Mesodermal cell (in vitro differentiated cells): ENCODE data around the gene KRTAP4-2.
"Not testable (repeated sequence)": the region's sequence is repeated elsewhere in the genome, so short reads cannot be mapped to it uniquely, and the experiment has no call there.

Experiments
- H3K27ac ChIP-seq: 2 replicates; pipeline ENCODE4 v1.7.0; 2013; ENCODE audit warnings: mild to moderate bottlenecking, low read depth, low read length, moderate library complexity; ENCODE audit not compliant: severe bottlenecking
- H3K36me3 ChIP-seq: 2 replicates; pipeline ENCODE4 v1.7.1; 2013; ENCODE audit warnings: mild to moderate bottlenecking, low read length, moderate library complexity; ENCODE audit not compliant: control insufficient read depth, insufficient read depth
- H3K4me1 ChIP-seq: one replicate; pipeline ENCODE4 v1.7.1; 2013; ENCODE audit warnings: mild to moderate bottlenecking, low read length; ENCODE audit not compliant: insufficient read depth, control insufficient read depth, poor library complexity, severe bottlenecking
- H3K4me3 ChIP-seq: 2 replicates; pipeline ENCODE4 v1.7.0; 2013; ENCODE audit warnings: low read length, control low read depth, mild to moderate bottlenecking; ENCODE audit not compliant: insufficient read depth, poor library complexity, severe bottlenecking; ENCODE audit errors: extremely low read depth
- H3K9me3 ChIP-seq: 2 replicates; pipeline ENCODE4 v1.7.1; 2013; ENCODE audit warnings: mild to moderate bottlenecking, low read length, moderate library complexity; ENCODE audit not compliant: control insufficient read depth
- WGBS, 2 experiments: methylation state at CpG; one replicate each; pipeline ENCODE4 v1.1.5; 2013; ENCODE audit warnings: missing lambda C conversion rate in 2 of 2; ENCODE audit not compliant: insufficient coverage in 2 of 2; 5-methylcytosine and 5-hydroxymethylcytosine counted together

The KRTAP4-2 gene

DNA sequence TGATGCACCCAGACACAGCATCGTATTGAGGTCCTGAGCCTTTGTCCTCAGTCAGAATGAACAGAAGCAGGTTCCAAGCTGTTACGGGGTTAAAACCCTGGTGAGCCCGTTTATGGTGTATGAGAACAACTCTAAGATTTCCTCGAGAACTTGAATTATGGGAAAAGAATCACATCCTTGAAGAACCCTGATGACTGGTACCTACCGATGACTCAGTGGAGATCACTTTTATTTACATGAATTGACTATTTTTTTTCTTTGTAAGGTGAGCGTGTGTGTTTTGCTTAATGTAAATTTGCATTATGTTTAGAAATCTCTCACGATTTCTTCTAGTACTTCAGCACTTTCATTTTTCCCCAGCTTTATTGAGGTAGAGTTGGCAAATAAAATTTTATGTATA lies 14.2 kb downstream of the KRTAP4-2 start:
- H3K36me3 ChIP-seq = no peaks in the 10 kb centered on the region
- H3K27ac ChIP-seq = no peak overlapping the region
- no peaks in the 10 kb centered on the region for H3K4me1 ChIP-seq
- no peaks in the 10 kb centered on the region for H3K9me3 ChIP-seq
- H3K4me3 ChIP-seq = no peak overlapping the region
- 81 to 90% methylated on average over 4 to 5 of the region's 7 CpGs for WGBS, 2 experiments

DNA sequence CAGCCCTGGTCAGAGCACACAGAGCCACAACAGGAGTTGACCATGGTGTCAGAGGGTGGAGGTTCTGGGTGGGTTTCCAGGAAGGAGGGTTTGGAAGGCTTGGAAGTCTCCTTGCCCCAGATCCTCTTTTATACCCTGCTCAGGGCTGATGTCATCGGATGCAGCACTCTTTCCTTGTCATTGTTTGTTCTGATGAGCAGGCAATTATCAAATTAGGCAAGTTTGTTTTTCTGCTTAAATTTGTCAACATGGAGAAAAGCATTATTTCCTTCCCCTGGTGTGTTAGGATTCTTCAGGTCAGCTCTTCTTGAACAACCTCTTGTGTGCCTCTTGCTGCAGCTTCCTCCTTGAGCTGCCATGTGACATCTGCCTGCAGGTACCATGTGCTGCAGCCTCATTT lies 17.4 kb downstream of the KRTAP4-2 start, which contains the start of gene KRTAP4-4:
Gene KRTAP4-4 (minus strand): TSS at position 101 of the 400 bp plus-strand sequence. CDS start 57 bp downstream, at position 44.
- H3K4me1 ChIP-seq = no peaks in the 10 kb centered on the region
- H3K9me3 ChIP-seq = no peaks in the 10 kb centered on the region
- no peak within 1 kb of the TSS for H3K4me3 ChIP-seq
- no peaks in the 10 kb centered on the region for H3K36me3 ChIP-seq
- WGBS, 2 experiments = 100% methylated on average over 1 of the region's 1 CpG; no CpG with 5 or more reads in 1 of the 2 experiments
- H3K27ac ChIP-seq = no peak within 1 kb of the TSS

DNA sequence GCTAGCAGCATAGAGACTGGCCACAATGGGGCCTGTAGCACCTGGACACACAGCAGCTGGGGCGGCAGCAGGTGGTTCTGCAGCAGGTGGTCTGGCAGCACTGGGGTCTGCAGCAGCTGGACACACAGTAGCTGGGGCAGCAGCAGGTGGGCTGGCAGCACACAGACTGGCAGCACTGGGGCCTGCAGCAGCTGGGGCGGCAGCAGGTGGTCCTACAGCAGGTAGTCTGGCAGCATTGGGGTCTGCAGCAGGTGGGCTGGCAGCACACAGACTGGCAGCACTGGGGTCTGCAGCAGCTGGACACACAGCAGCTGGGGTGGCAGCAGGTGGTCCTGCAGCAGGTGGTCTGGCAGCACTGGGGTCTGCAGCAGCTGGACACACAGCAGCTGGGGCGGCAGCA lies 17.8 kb downstream of the KRTAP4-2 start:
- 82 to 85% methylated on average over 1 to 2 of the region's 3 CpGs for whole genome bisulfite sequencing, 2 experiments
- H3K27ac ChIP-seq, H3K4me3 ChIP-seq, H3K36me3 ChIP-seq, H3K9me3 ChIP-seq, H3K4me1 ChIP-seq: not testable (repeated sequence)

DNA sequence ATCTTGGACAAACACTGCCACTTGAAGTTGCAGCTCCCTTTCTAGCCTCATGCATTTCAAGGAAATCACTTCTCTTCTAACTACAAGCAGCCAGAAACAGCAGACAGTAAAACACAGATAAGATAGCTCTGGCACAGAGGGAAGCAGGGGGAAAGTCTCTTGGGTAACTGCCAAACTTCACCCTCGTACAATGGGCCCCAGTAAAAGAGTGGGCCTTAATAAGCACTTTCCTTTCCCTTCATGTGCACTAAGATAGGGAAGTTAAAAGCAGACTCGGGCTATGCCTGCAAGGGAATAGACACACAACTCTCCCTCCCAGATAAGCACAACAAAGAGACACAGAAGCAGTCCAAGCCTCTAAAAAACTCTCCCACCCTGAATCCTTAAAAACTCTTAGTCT lies 24.2 kb downstream of the KRTAP4-2 start:
- WGBS, 2 experiments = 67 to 80% methylated on average over 1 of the region's 2 CpGs
- Histone ChIP-seq H3K36me3 (no peaks in the 10 kb centered on the region), H3K9me3 (no peaks in the 10 kb centered on the region), H3K4me3 (no peak overlapping the region), H3K27ac (peak overlapping the region; percentile 43), H3K4me1 (no peaks in the 10 kb centered on the region)

DNA sequence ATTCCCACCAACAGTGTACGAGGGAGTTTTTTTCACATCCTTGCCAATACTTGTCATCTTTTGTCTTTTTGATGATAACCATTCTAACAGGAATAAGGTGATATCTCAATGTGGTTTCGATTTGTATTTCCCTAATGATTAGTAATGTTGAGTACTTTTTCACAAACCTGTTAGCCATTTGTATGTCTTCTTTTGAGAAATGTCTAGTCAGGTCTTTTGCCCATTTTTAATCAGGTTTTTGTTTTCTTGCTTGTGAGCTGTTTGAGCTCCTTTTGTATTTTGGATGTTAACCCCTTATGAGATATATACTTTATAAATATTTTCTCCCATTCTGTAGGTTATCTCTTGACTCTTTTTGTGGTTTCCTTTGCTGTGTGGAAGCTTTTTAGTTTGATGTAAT lies 26.5 kb downstream of the KRTAP4-2 start:
- H3K27ac ChIP-seq = no peak overlapping the region
- no peak overlapping the region for H3K4me3 ChIP-seq
- no peaks in the 10 kb centered on the region for H3K36me3 ChIP-seq
- no CpG with 5 or more reads among the region's 2 CpGs for WGBS, 2 experiments
- no peaks in the 10 kb centered on the region for H3K9me3 ChIP-seq
- no peaks in the 10 kb centered on the region for H3K4me1 ChIP-seq

DNA sequence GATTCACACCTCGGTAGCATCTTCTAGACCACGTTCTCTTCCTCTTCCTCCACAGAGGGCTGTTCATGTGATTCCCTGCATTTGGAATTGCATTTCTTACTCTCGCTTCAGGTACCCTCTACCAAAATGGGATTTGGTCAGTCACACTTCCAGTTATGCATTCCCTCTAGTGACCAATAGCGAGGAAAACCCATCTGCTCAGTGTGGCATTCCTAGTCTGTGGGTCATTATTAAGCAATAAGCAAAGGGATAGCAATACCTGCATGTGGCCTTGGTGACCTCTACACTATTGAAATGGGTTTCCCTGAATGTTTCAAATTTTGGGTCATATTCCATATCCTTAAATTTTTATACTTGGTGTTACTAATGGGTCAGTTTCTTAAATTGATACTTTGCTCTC lies 28.0 kb downstream of the KRTAP4-2 start:
- no peaks in the 10 kb centered on the region for H3K9me3 ChIP-seq
- H3K36me3 ChIP-seq = no peaks in the 10 kb centered on the region
- no peak overlapping the region for H3K27ac ChIP-seq
- 80 to 92% methylated on average over 3 of the region's 4 CpGs for WGBS, 2 experiments
- no peaks in the 10 kb centered on the region for H3K4me1 ChIP-seq
- no peak overlapping the region for H3K4me3 ChIP-seq

DNA sequence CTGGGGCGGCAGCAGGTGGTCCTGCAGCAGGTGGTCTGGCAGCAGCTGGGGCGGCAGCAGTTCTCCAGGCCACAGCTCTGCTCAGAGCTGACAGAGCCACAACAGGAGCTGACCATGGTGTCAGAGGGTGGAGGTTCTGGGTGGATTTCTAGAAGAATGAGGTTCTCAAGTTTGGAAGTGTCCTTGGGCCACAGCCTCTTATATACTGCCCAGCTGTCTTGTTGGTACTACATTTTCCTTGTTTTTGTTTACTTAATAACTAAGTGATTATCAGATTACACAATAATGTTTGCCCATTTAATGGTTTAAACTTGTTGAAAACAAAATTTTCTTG lies 28.4 kb downstream of the KRTAP4-2 start, which contains the start of gene KRTAP4-5:
Gene KRTAP4-5 (minus strand): TSS at position 174 of the 334 bp plus-strand sequence. CDS start 58 bp downstream, at position 116.
- H3K4me1 ChIP-seq = no peaks in the 10 kb centered on the region
- no peaks in the 10 kb centered on the region for H3K9me3 ChIP-seq
- no peak within 1 kb of the TSS for H3K27ac ChIP-seq
- no peak within 1 kb of the TSS for H3K4me3 ChIP-seq
- WGBS, 2 experiments = 60 to 86% methylated on average over 1 to 2 of the region's 2 CpGs
- no peaks in the 10 kb centered on the region for H3K36me3 ChIP-seq

DNA sequence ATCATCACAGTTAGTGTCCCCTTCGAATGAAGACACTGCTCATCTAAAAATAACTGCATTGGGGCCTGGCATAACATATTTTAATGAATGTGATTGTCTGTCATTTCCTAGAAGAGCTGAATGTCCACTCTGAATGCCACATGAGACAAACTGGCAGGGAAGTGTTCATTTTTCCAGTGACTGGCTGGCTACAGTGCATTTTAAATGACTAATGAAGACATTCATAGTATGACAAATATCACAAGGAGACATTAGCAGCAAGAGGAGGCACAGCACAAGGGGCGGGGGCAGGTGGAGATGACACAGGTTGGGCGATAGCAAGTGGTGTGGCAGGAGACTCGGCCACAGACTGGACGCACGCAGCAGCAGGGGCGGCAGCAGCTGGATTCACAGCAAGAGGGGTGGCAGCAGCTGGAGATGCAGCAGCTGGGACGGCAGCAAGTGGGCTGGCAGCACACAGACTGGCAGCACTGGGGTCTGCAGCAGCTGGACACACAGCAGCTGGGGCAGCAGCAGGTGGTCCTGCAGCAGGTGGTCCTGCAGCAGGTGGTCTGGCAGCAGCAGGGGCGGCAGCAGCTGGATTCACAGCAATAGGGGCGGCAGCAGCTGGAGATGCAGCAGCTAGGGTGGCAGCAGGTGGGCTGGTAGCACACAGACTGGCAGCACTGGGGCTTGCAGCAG lies 28.9 kb downstream of the KRTAP4-2 start:
- H3K27ac ChIP-seq, H3K4me3 ChIP-seq: not testable (repeated sequence)
- 72 to 84% methylated on average over 3 to 9 of the region's 10 CpGs for WGBS, 2 experiments

DNA sequence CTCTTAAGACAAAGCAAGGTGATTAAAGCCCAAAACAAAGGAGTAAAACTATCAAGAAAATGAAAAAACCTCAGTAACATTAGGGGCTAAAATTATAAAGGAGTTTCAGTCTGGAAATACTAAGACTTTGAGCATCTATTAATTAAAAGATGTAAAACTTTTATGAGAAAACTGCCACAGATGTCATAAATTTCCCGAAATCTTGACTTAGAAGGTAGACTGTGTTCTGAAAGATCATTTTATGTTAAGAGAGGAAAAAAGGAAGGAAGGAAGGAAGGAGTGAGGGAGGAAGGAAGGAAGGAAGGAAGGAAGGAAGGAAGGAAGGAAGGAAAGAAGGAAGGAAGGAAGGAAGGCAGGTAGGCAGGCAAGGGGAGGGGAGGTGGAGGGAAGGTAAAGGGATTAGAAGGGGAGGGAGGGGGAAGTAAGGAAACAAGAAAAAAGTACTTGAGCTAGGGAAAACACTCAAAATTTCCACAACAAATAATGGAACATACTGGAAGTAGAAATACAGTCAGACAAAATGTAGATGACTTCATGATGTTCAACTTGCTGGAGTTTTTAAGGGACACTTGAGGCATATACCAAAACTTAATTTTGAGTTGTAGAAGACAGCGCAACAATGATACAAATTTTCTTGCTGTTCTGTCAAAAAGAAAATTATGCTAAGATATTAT lies 30.4 kb downstream of the KRTAP4-2 start:
- no peaks in the 10 kb centered on the region for H3K9me3 ChIP-seq
- H3K4me1 ChIP-seq = no peaks in the 10 kb centered on the region
- H3K27ac ChIP-seq = no peak overlapping the region
- H3K36me3 ChIP-seq = no peaks in the 10 kb centered on the region
- WGBS, 2 experiments = 78 to 90% methylated on average over 1 to 2 of the region's 2 CpGs
- no peak overlapping the region for H3K4me3 ChIP-seq

More for the DNA sequence above, 28.9 kb downstream of the KRTAP4-2 start:
- not testable (repeated sequence) for H3K9me3 ChIP-seq, H3K4me1 ChIP-seq, H3K36me3 ChIP-seq

DNA sequence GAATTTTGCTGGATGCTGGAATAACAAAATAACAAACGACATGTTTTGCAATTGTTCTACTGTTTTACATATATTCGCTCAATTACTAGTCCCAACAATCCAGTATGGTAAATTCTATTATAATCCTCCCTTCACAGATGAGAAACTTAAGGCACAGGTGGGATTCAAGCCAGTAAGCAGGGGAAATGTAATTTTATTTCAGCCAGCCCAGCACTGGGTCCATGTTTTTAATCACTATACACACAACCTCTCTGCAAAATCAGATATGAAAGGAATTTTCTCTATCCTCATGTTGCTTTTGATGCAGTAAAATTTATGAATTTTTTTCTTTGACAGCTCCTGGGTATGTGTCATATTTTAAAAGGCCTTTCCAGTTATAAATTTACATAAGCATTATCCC lies 32.8 kb downstream of the KRTAP4-2 start:
- H3K4me3 ChIP-seq = no peak overlapping the region
- H3K27ac ChIP-seq = no peak overlapping the region
- no peaks in the 10 kb centered on the region for H3K36me3 ChIP-seq
- no peaks in the 10 kb centered on the region for H3K4me1 ChIP-seq
- WGBS, 2 experiments = 83% methylated on average over 2 of the region's 2 CpGs; no CpG with 5 or more reads in 1 of the 2 experiments
- peaks cover 2% of the 10 kb centered on the region for H3K9me3 ChIP-seq

DNA sequence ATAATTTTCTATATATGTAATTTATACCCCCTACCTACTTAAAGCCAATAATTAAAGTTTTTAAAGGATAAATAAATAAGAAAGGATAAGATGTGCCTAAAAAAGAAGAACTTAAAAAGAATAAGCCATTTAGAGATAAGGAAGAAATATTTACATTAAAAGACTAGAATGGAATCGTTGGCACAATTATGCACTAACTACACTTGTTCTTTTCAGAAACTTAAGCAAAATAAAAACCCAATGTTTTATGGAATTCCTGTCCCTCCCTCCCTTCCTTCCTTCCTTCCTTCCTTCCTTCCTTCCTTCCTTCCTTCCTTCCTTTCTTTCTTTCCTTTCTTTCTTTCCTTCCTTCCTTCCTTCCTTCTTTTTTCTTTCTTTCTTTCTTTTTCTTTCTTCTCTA lies 33.2 kb downstream of the KRTAP4-2 start:
- Histone ChIP-seq H3K4me3 (no peak overlapping the region), H3K27ac (no peak overlapping the region), H3K36me3 (no peaks in the 10 kb centered on the region), H3K9me3 (peaks cover 6% of the 10 kb centered on the region), H3K4me1 (no peaks in the 10 kb centered on the region)
- 100% methylated on average over 1 of the region's 1 CpG; no CpG with 5 or more reads in 1 of the 2 experiments for WGBS, 2 experiments
